Neutrophil (primary cell): ENCODE data around the gene PFKL.

ENCODE experiments used
- H3K27ac ChIP-seq: fragments of 200-600 bp; sonication (generic); 2 replicates; pipeline ENCODE4 v1.5.1; 2016; ENCODE audit warnings: mild to moderate bottlenecking, moderate library complexity
- H3K27me3 ChIP-seq: fragments of 200-600 bp; sonication (generic); 2 replicates; pipeline ENCODE4 v1.6.0; 2016; ENCODE audit warnings: mild to moderate bottlenecking
- H3K36me3 ChIP-seq: fragments of 200-600 bp; sonication (generic); 2 replicates; pipeline ENCODE4 v1.5.1; 2017
- H3K4me1 ChIP-seq, 2 experiments: fragments of 200-600 bp in 1 of 2; sonication (generic) in 1 of 2; 1 replicate in 1 of 2; 2 replicates in 1 of 2; pipeline versions ENCODE4 v1.5.1 to v1.6.1; 2013 to 2016; ENCODE audit warnings: low read depth in 1 of 2, low read length in 1 of 2, mild to moderate bottlenecking in 1 of 2, moderate library complexity in 1 of 2; ENCODE audit not compliant: control insufficient read depth in 1 of 2, insufficient read depth in 1 of 2
- H3K4me3 ChIP-seq, 2 experiments: fragments of 200-600 bp in 1 of 2; sonication (generic) in 1 of 2; 1 replicate in 1 of 2; 2 replicates in 1 of 2; pipeline ENCODE4 v1.5.1; 2013 to 2016; ENCODE audit warnings: low read depth in 1 of 2, low read length in 1 of 2, mild to moderate bottlenecking in 1 of 2, moderate library complexity in 1 of 2
- H3K9me3 ChIP-seq: fragments of 200-600 bp; sonication (generic); 2 replicates; pipeline ENCODE4 v1.5.1; 2016
- TF ChIP-seq, protein P1 (sequence below): fragments of 200-600 bp; sonication (generic); IDR thresholded peaks from 2 replicates; pipeline ENCODE4 v1.5.1; 2016; ENCODE audit warnings: antibody characterized with exemption

PFKL gene

DNA sequence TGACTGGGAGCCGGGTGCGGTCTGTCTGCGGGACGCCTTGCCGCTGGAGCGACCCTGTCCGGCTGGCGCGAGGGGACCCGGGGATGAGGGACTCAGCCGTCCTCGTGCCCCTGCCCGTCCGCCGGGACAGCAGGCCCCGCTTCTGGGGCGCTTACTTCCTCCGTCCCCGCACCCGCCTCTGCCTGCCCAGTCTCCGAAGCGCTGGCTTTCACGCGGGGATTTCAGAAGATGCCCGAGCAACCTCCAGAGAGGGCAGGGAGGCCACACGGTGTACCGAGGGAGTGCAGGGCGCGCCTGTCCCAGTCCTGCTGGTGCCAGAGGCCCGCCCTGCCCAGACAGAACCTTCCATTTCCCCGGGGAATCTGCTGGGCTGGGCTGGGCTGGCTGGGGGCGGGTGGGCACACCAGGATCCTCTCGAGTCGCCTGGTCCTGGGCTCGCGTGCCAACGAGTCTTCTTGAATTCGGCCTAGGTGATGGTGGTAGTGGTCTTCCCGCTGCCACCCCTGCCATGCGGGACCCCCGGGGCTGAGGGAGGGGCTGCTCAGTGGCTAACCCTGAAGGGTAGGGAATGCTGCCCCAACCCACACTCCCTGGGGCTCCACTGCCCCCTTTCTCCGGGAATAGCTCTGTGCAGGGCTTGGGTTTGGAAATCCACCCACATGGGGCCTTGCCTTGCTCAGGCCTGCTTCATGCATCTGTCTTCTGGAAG, 51.1 kb downstream of the PFKL start:
- TF ChIP-seq, protein P1, sequence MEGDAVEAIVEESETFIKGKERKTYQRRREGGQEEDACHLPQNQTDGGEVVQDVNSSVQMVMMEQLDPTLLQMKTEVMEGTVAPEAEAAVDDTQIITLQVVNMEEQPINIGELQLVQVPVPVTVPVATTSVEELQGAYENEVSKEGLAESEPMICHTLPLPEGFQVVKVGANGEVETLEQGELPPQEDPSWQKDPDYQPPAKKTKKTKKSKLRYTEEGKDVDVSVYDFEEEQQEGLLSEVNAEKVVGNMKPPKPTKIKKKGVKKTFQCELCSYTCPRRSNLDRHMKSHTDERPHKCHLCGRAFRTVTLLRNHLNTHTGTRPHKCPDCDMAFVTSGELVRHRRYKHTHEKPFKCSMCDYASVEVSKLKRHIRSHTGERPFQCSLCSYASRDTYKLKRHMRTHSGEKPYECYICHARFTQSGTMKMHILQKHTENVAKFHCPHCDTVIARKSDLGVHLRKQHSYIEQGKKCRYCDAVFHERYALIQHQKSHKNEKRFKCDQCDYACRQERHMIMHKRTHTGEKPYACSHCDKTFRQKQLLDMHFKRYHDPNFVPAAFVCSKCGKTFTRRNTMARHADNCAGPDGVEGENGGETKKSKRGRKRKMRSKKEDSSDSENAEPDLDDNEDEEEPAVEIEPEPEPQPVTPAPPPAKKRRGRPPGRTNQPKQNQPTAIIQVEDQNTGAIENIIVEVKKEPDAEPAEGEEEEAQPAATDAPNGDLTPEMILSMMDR, result no peak
- no peaks in the 10 kb centered on the region for H3K36me3 ChIP-seq
- peaks cover 29% of the 10 kb centered on the region for H3K27me3 ChIP-seq
- H3K9me3 ChIP-seq, result no peaks in the 10 kb centered on the region
- H3K4me3 ChIP-seq, result peak overlapping the region; percentile 54 to 56
- H3K27ac ChIP-seq, result peak overlapping the region; percentile 93
- H3K4me1 ChIP-seq, result peaks cover 62 to 66% of the 10 kb centered on the region in 2 experiments

DNA sequence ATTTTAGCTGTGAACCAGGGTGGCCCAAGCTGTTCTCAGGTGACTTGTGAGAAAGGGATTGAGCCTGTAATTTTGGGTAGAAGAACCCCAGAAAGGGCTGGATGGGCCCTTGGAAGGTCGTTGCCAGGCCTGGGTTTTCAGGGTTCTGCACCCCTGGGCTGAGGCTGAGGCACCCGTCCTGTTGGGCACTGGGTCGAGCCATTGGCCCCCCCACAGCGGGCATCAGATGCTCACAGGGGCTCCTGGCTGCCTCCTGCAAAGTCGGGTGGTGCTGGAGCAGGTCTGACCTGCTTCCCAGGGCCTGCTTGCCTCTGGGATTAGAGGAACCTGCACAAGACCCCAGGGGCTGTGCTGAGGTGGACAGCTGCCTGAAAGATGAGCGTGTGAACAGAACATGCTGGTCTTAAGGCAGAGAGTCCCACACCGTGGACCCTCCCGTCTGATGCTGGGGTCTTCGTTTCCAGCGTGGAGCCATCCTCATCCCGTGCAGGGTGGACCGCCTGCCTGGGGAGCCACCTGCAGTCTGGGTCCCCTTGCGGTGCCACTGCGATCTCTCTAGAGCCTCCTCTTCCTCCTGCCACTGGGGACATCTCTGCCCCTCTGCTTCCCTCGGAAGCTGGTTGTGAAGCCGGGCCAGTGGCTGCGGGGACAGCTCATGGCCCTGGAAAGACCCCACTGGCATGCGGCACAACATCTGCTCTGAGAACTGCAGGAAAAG, 51.8 kb downstream of the PFKL start:
- H3K9me3 ChIP-seq, result no peaks in the 10 kb centered on the region
- H3K4me1 ChIP-seq, result peaks cover 66 to 69% of the 10 kb centered on the region in 2 experiments
- TF ChIP-seq, protein P1, result no peak
- peaks cover 2% of the 10 kb centered on the region for H3K36me3 ChIP-seq
- H3K4me3 ChIP-seq, result peak overlapping the region; percentile 56 to 60
- H3K27ac ChIP-seq, result peak overlapping the region; percentile 93
- H3K27me3 ChIP-seq, result peaks cover 29% of the 10 kb centered on the region

DNA sequence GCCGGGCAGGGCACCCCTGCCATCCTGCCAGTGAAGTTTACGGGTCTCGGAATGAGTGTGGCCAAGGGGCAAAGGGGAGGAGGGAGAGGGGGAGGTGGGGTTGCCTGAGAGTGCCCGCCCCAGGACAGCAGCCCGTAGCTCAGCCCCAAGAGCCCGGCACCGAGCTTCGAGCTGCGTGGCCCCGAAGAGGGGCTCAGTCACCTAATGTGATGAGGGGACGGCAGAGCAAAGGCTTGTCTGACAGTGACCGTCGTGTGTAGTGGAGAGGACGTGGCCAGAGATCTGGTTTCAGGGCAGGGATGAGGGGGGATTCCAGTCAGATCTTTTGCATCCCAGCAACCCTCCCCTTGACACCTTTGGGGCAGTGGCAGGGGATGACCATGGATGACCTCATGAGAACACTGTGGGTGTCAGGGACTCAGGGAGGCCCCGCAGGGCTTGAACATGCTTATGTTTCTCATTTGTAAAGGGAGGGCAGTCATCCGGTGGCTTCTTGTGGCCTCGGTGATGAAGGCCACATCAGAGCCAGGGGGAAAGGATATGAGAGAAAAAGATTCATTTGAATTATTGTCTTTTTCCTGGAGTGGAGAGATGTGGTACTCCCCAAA, 52.5 kb downstream of the PFKL start:
- peak overlapping the region; percentile 93 for H3K27ac ChIP-seq
- H3K4me3 ChIP-seq, result peak overlapping the region; percentile 60 to 64
- no peaks in the 10 kb centered on the region for H3K9me3 ChIP-seq
- peaks cover 8% of the 10 kb centered on the region for H3K36me3 ChIP-seq
- peaks cover 27% of the 10 kb centered on the region for H3K27me3 ChIP-seq
- H3K4me1 ChIP-seq, result peaks cover 70 to 75% of the 10 kb centered on the region in 2 experiments
- TF ChIP-seq, protein P1, result no peak

DNA sequence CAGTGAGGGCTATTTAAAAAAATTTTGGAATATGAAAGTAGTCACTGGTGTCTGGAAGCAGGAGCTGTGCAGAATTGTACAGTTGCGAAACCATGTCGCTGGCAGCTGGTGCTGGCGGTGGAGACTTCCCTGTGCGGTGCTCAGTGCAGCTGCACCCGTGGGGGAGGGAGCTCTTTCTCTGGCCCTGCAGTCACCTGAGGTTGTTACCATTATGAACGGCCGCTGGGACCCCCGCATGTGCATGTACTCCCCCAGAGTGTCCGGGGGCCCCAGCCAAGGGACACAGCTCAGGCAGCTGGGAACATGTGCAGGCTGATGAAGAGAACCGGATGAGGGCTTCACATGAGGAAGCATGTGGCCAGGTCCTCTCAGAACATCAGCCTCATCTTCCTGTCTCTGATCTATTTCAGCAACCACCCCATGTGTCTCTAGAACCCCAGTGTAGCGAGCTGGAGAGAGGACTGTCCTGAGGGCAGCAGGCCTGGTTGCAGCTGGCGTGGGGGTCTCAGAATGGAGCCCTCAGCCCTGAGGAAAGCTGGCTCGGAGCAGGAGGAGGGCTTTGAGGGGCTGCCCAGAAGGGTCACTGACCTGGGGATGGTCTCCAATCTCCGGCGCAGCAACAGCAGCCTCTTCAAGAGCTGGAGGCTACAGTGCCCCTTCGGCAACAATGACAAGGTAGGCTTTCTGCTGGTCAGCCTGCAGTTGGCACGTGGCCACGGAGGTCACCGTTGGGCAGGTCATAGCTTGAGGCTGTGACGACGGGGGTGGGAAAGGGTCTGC, 53.5 kb downstream of the PFKL start, which contains the start of gene TRPM2:
TSS of gene TRPM2 (plus strand) at position 431 of the 780 bp plus-strand sequence. CDS start at position 511, 80 bp downstream.
- peaks cover 18% of the 10 kb centered on the region for H3K36me3 ChIP-seq
- H3K9me3 ChIP-seq, result no peaks in the 10 kb centered on the region
- TF ChIP-seq, protein P1, result no peak
- peak within 1 kb of the TSS; percentile 93 for H3K27ac ChIP-seq
- peaks cover 17% of the 10 kb centered on the region for H3K27me3 ChIP-seq
- H3K4me1 ChIP-seq, result peaks cover 75 to 76% of the 10 kb centered on the region in 2 experiments
- H3K4me3 ChIP-seq, result peak within 1 kb of the TSS; percentile 60 to 64

DNA sequence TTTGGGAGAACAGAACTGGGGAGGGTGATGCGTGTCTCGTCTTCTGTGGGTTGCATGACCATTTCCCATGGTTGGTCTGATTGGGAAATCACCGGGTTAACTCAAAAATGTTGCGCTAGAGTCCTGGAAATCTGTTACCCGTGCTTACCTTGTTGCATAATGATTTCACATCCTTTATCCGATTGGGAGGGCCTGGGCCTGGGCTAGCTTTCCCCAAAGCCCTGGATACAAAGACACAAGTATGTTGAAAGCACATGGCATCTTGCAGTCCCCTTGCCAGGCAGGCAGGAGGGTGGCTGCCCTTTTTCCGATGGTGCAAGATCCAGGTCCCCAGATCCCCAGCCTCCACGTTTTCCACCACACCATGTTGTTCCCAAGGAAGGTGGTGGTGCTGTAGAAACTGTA, 54.1 kb downstream of the PFKL start:
- TF ChIP-seq, protein P1, result no peak
- no peaks in the 10 kb centered on the region for H3K9me3 ChIP-seq
- H3K27me3 ChIP-seq, result peaks cover 11% of the 10 kb centered on the region
- H3K36me3 ChIP-seq, result peaks cover 18% of the 10 kb centered on the region
- peak overlapping the region; percentile 60 to 64 for H3K4me3 ChIP-seq
- H3K27ac ChIP-seq, result peak overlapping the region; percentile 93
- H3K4me1 ChIP-seq, result peaks cover 82% of the 10 kb centered on the region in 2 experiments
